AG20443 (cell line): Measurements from ENCODE around the gene TBC1D26.
A peak's percentile ranks its signal among the peaks of the same experiment; 100 is the strongest.
"Not testable (repeated sequence)": the region's sequence is repeated elsewhere in the genome, so short reads cannot be mapped to it uniquely, and the experiment has no call there.

Experiments used
- DNase-seq: peaks from one replicate; pipeline ENCODE4 v3.0.0; 2012; ENCODE audit warnings: low spot score, mixed read lengths

The TBC1D26 gene

GRCh38 chr17:15744074-15744676 is 12.1 kb downstream of the TBC1D26 start:
- DNase-seq, result no peak

GRCh38 chr17:15744885-15745284 is 12.8 kb downstream of the TBC1D26 start:
- DNase-seq, result peak; percentile 10

- not testable (repeated sequence) for DNase-seq
Observed at GRCh38 chr17:15749403-15749802, 17.3 kb downstream of the TBC1D26 start.

GRCh38 chr17:15768865-15769533 is 36.9 kb downstream of the TBC1D26 start:
- not testable (repeated sequence) for DNase-seq

- DNase-seq, result not testable (repeated sequence)
Observed at GRCh38 chr17:15770679-15771078, 38.6 kb downstream of the TBC1D26 start.

- no peak for DNase-seq
Observed at GRCh38 chr17:15776871-15777270, 44.8 kb downstream of the TBC1D26 start.

GRCh38 chr17:15777297-15777696 is 45.2 kb downstream of the TBC1D26 start:
- DNase-seq, result no peak

- no peak for DNase-seq
Observed at GRCh38 chr17:15777717-15778116, 45.6 kb downstream of the TBC1D26 start.

GRCh38 chr17:15779119-15779518 is 47.0 kb downstream of the TBC1D26 start:
- DNase-seq, result no peak

- DNase-seq, result no peak
Observed at GRCh38 chr17:15780188-15780587, 48.1 kb downstream of the TBC1D26 start.

GRCh38 chr17:15782866-15783265 is 50.8 kb downstream of the TBC1D26 start:
- peak; percentile 75 for DNase-seq

GRCh38 chr17:15783461-15783860 is 51.4 kb downstream of the TBC1D26 start:
- no peak for DNase-seq

GRCh38 chr17:15784351-15784750 is 52.3 kb downstream of the TBC1D26 start:
- DNase-seq, result not testable (repeated sequence)

- not testable (repeated sequence) for DNase-seq
Observed at GRCh38 chr17:15787363-15788075, 55.4 kb downstream of the TBC1D26 start.

- not testable (repeated sequence) for DNase-seq
Observed at GRCh38 chr17:15788365-15788764, 56.3 kb downstream of the TBC1D26 start.
